HepG2 (cell line): ENCODE results near the gene CDK10. TPM values are rescaled to one million over a fixed set of nuclear protein-coding genes. Genes with fewer than 3 reads are reported as not detected.

ENCODE experiments used
- ARNTL ChIP-seq: sonication (generic); formaldehyde crosslinking; IDR thresholded peaks from 2 replicates; pipeline ENCODE4 v1.4.0; 2020; ENCODE audit warnings: mild to moderate bottlenecking, missing genetic modification reagents
- CC2D1A ChIP-seq: sonication (generic); formaldehyde crosslinking; IDR thresholded peaks from 2 replicates; pipeline ENCODE4 v1.8.1; 2023; ENCODE audit warnings: mild to moderate bottlenecking, missing genetic modification reagents
- DNMT3B ChIP-seq: conservative IDR thresholded peaks from 2 replicates; pipeline ENCODE4 v1.6.1; 2016; ENCODE audit warnings: missing biosample characterization, control low read depth
- FOXO1 ChIP-seq: sonication (generic); formaldehyde crosslinking; IDR thresholded peaks from 2 replicates; pipeline ENCODE4 v1.4.0; 2020; ENCODE audit warnings: missing genetic modification reagents
- HHEX ChIP-seq: IDR thresholded peaks from 2 replicates; pipeline ENCODE4 v1.6.1; 2016; ENCODE audit warnings: control low read depth
- HIVEP1 ChIP-seq: sonication (generic); formaldehyde crosslinking; IDR thresholded peaks from 2 replicates; pipeline ENCODE4 v1.4.0; 2020; ENCODE audit warnings: mild to moderate bottlenecking, missing genetic modification reagents
- HNRNPUL1 ChIP-seq: fragments of 200-400 bp; formaldehyde crosslinking; IDR thresholded peaks from 2 replicates; pipeline ENCODE4 v1.6.1; 2017; ENCODE audit warnings: low read depth, mild to moderate bottlenecking, low read length, moderate library complexity
- IKZF4 ChIP-seq: sonication (generic); formaldehyde crosslinking; IDR thresholded peaks from 2 replicates; pipeline ENCODE4 v1.5.1; 2020; ENCODE audit warnings: borderline replicate concordance, mild to moderate bottlenecking, low read depth, missing genetic modification reagents; ENCODE audit errors: not compliant biosample characterization
- KDM5B ChIP-seq: sonication (generic); formaldehyde crosslinking; IDR thresholded peaks from 2 replicates; pipeline ENCODE4 v1.4.0; 2020; ENCODE audit warnings: missing genetic modification reagents, mild to moderate bottlenecking, borderline replicate concordance
- MAZ ChIP-seq, 2 experiments: sonication (generic) in 1 of 2; formaldehyde crosslinking in 1 of 2; IDR thresholded peaks; 2 replicates each; pipeline versions ENCODE4 v1.5.0 to v1.6.1; 2012 to 2020; ENCODE audit warnings: low read depth in 2 of 2, mild to moderate bottlenecking in 2 of 2, borderline replicate concordance in 1 of 2, improper control_type of control experiment in 1 of 2, low read length in 1 of 2, missing genetic modification reagents in 1 of 2, moderate library complexity in 1 of 2
- MIER3 ChIP-seq: IDR thresholded peaks from 2 replicates; pipeline ENCODE4 v1.6.1; 2016; ENCODE audit warnings: missing compliant biosample characterization, borderline replicate concordance
- MXI1 ChIP-seq: IDR thresholded peaks from 3 replicates; pipeline ENCODE4 v1.6.1; 2012; ENCODE audit warnings: low read depth, low read length, inconsistent platforms, borderline replicate concordance
- MYNN ChIP-seq: sonication (generic); formaldehyde crosslinking; IDR thresholded peaks from 2 replicates; pipeline ENCODE4 v1.4.0; 2020; ENCODE audit warnings: mild to moderate bottlenecking, low read depth, missing genetic modification reagents
- NCOA2 ChIP-seq: sonication (generic); formaldehyde crosslinking; IDR thresholded peaks from 2 replicates; pipeline ENCODE4 v1.8.0; 2022; ENCODE audit warnings: inconsistent platforms
- POLR2AphosphoS5 ChIP-seq: IDR thresholded peaks from 2 replicates; pipeline ENCODE4 v1.6.1; 2012; ENCODE audit warnings: low read depth, low read length
- POLR2G ChIP-seq: fragments of 200-400 bp; formaldehyde crosslinking; IDR thresholded peaks from 2 replicates; pipeline ENCODE4 v1.6.1; 2018; ENCODE audit warnings: mild to moderate bottlenecking, low read depth, low read length, moderate library complexity
- SRF ChIP-seq: IDR thresholded peaks from 2 replicates; pipeline ENCODE4 v1.6.1; 2011; ENCODE audit warnings: mild to moderate bottlenecking, low read depth, low read length, moderate library complexity
- SSRP1 ChIP-seq: IDR thresholded peaks from 2 replicates; pipeline ENCODE4 v1.6.1; 2016; ENCODE audit warnings: control low read depth
- SUZ12 ChIP-seq: fragments of 150-350 bp; IDR thresholded peaks from 2 replicates; pipeline ENCODE4 v1.6.1; 2014; ENCODE audit warnings: low read depth, low read length
- ZBTB21 ChIP-seq: sonication (generic); formaldehyde crosslinking; IDR thresholded peaks from 2 replicates; pipeline ENCODE4 v1.4.0; 2020; ENCODE audit warnings: missing genetic modification reagents
- ZFP36L1 ChIP-seq: sonication (generic); formaldehyde crosslinking; IDR thresholded peaks from 2 replicates; pipeline ENCODE4 v1.8.0; 2022; ENCODE audit warnings: mild to moderate bottlenecking, missing genetic modification reagents, moderate library complexity
- ZFP91 ChIP-seq: sonication (generic); formaldehyde crosslinking; IDR thresholded peaks from 2 replicates; pipeline ENCODE4 v1.9.0; 2022; ENCODE audit warnings: missing genetic modification reagents, mild to moderate bottlenecking, borderline replicate concordance
- ZNF10 ChIP-seq: sonication (generic); formaldehyde crosslinking; IDR thresholded peaks from 2 replicates; pipeline ENCODE4 v1.4.0; 2020; ENCODE audit warnings: mild to moderate bottlenecking, low read depth, missing genetic modification reagents, borderline replicate concordance
- ZNF274 ChIP-seq: sonication (generic); formaldehyde crosslinking; IDR thresholded peaks from 2 replicates; pipeline ENCODE4 v1.5.1; 2020; ENCODE audit warnings: mild to moderate bottlenecking, missing genetic modification reagents
- ZNF329 ChIP-seq: sonication (generic); formaldehyde crosslinking; IDR thresholded peaks from 2 replicates; pipeline ENCODE4 v1.9.0; 2021; ENCODE audit warnings: low read depth, mild to moderate bottlenecking, missing genetic modification reagents
- ZNF33A ChIP-seq: sonication (generic); formaldehyde crosslinking; IDR thresholded peaks from 2 replicates; pipeline ENCODE4 v1.5.1; 2020; ENCODE audit warnings: missing genetic modification reagents, mild to moderate bottlenecking, moderate library complexity, borderline replicate concordance
- ZNF598 ChIP-seq: sonication (generic); formaldehyde crosslinking; IDR thresholded peaks from 2 replicates; pipeline ENCODE4 v1.5.1; 2020; ENCODE audit warnings: mild to moderate bottlenecking, missing genetic modification reagents, borderline replicate concordance
- ZNF839 ChIP-seq: sonication (generic); formaldehyde crosslinking; IDR thresholded peaks from 2 replicates; pipeline ENCODE4 v1.4.0; 2020; ENCODE audit warnings: missing genetic modification reagents, mild to moderate bottlenecking, borderline replicate concordance
- ZSCAN25 ChIP-seq: sonication (generic); formaldehyde crosslinking; IDR thresholded peaks from 2 replicates; pipeline ENCODE4 v1.8.0; 2022; ENCODE audit warnings: mild to moderate bottlenecking, missing genetic modification reagents
- polyA plus RNA-seq, 8 experiments: library from polyadenylated mRNA; depleted of rRNA in 3 of 8; stranded (reverse) in 7 of 8; unstranded in 1 of 8; fragments of >200 nt; fragmentation: Illumina TruSeq in 4 of 8; extraction: Trizol in 4 of 8; gene quantifications; 2 replicates each; pipeline versions ENCODE4 v1.2.1 to v1.2.3, GENCODE V29; 2011 to 2016; ENCODE audit warnings: low read depth in 4 of 8, missing spikeins in 1 of 8, mixed read lengths in 1 of 8; ENCODE audit not compliant: insufficient read depth in 1 of 8
- total RNA-seq, 5 experiments: library from RNA; depleted of rRNA; stranded (reverse); fragments of >200 nt; fragmentation: Illumina TruSeq; extraction: Trizol; gene quantifications; 2 replicates each; pipeline ENCODE4 v1.2.3, GENCODE V29; 2016; ENCODE audit warnings: low read depth in 1 of 5

CDK10 gene
- total and polyA plus RNA-seq, 2 of the 13 experiments (the other 11 are each of a cell fraction or from before 2014, with no cell fraction given) = 2.5 to 3.9 TPM

GRCh38 chr16:89738538-89739317 lies 52.2 kb downstream of the CDK10 start (continued):
- TF ChIP-seq KDM5B (CRISPR knock-in tag) = 0 out of 2 replicates have a peak, but pooled peaks have one; percentile 33
- TF ChIP-seq ZFP36L1 (CRISPR knock-in tag) = no peak
- TF ChIP-seq ZBTB21 (CRISPR knock-in tag) = no peak
- no peak for TF ChIP-seq ZNF839 (CRISPR knock-in tag)
- no peak for TF ChIP-seq HNRNPUL1
- no peak for TF ChIP-seq ZNF329 (CRISPR knock-in tag)
- TF ChIP-seq SRF = no peak
- TF ChIP-seq ZFP91 = 0 out of 2 replicates have a peak, but pooled peaks have one; percentile 19
- TF ChIP-seq SSRP1 = 0 out of 2 replicates have a peak, but pooled peaks have one; percentile 15
- TF ChIP-seq POLR2G = peak; percentile 23
- TF ChIP-seq ZNF598 (CRISPR knock-in tag) = 0 out of 2 replicates have a peak, but pooled peaks have one; percentile 25
- no peak for TF ChIP-seq IKZF4 (CRISPR knock-in tag)
- TF ChIP-seq ZNF10 (CRISPR knock-in tag) = no peak
- TF ChIP-seq POLR2AphosphoS5 = 0 out of 2 replicates have a peak, but pooled peaks have one; percentile 17
- TF ChIP-seq MXI1 = no peak
- TF ChIP-seq MIER3 (CRISPR knock-in tag) = no peak
- TF ChIP-seq FOXO1 (CRISPR knock-in tag) = no peak
- TF ChIP-seq CC2D1A = no peak
- TF ChIP-seq SUZ12 = no peak
- TF ChIP-seq ARNTL = no peak
- TF ChIP-seq MAZ (IDR thresholded peaks at IDR 0.05; ENCODE audit: borderline replicate concordance, low read depth, low read length) = no peak
- TF ChIP-seq MAZ (CRISPR knock-in tag; IDR thresholded peaks at IDR 0.05; ENCODE audit: low read depth) = no peak
- TF ChIP-seq DNMT3B = no peak
- TF ChIP-seq ZNF274 (CRISPR knock-in tag) = no peak
- TF ChIP-seq NCOA2 (CRISPR knock-in tag) = no peak
- no peak for TF ChIP-seq ZSCAN25 (CRISPR knock-in tag)
- TF ChIP-seq MYNN (CRISPR knock-in tag) = no peak
- TF ChIP-seq ZNF33A (CRISPR knock-in tag) = no peak
- TF ChIP-seq HIVEP1 (CRISPR knock-in tag) = 0 out of 2 replicates have a peak, but pooled peaks have one; percentile 45
- TF ChIP-seq HHEX = no peak
